ENCODE results near the gene ZNF565. TPM values are rescaled to one million over a fixed set of nuclear protein-coding genes. Genes with fewer than 3 reads are reported as not detected.

ZNF565 gene
- 1.0 TPM for polyA plus RNA-seq (2012; ENCODE audit: low read depth, missing spikeins)

DNA sequence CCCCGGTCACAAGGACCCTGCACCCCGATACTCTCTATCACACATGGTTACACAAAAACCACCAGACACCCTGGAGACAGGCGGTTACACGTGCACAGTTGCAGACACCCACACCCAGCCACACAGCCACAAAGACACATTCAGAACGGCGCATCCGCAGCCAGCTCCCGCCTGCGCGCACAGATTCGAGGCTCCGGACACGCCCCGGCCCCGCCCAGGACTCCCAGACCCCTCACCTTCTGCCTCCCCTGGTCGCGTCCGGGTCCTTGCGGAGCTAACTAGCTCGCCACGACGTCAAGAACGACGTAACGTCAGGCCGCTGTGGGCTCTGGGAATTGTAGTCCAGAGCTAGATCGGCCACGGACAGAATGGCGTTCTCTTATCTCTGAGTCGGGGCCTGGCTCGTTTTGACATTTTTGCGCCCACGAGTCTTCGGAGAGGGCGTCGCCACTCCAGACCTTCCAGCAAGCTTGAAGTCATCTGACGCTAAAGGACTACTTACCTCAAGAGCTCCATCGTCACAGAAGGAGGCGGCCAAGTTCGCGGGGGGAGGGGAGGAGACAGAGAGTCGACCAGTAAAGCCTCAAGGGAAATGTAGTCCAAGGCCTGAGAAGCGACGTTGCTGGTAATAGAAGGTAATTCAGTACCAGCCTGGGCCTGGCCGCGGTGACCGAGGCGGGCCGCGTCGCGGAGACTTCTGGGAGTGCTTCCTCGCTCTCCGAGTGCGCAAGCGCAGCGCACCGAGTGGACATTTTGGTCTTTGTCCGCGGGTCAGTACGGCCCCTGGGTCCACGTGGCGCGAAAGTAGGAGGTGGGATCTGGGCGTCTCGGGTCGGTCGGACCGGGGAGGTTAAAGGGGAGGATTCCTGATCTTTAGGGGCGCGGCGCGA is at the start of gene ZNF565, which contains the start of gene ZNF146:
Gene ZNF565, minus strand, starts transcription at position 280 of the 890 bp plus-strand sequence. CDS start 12,680 bp downstream, outside the sequence.
Gene ZNF146, plus strand, starts transcription at position 721 of the 890 bp plus-strand sequence. CDS start 21,335 bp downstream, outside the sequence.
- DNase-seq (ENCODE audit: insufficient read length, low spot score) (peak; percentile 85), FAIRE-seq (peak; percentile 97)
- TF ChIP-seq SPI1 (IDR thresholded peaks at IDR 0.05; ENCODE audit: low read depth, low read length), result 0 out of 2 replicates have a peak, but pooled peaks have one; percentile 13
- peak; percentile 85 for TF ChIP-seq POLR2A (IDR thresholded peaks at IDR 0.05; ENCODE audit: low read depth, low read length)
- peak; percentile 91 for TF ChIP-seq POLR2AphosphoS5 (IDR thresholded peaks at IDR 0.05; ENCODE audit: low read depth, low read length)
- peak; percentile 48 for TF ChIP-seq TAF1 (IDR thresholded peaks at IDR 0.05; ENCODE audit: low read depth, low read length)
- no peak for TF ChIP-seq PAX5 (IDR thresholded peaks at IDR 0.05; ENCODE audit: insufficient read depth, low read length, severe bottlenecking)
- TF ChIP-seq POU2F2 (IDR thresholded peaks at IDR 0.05; ENCODE audit: low read depth, low read length), result 0 out of 2 replicates have a peak, but pooled peaks have one; percentile 7

DNA sequence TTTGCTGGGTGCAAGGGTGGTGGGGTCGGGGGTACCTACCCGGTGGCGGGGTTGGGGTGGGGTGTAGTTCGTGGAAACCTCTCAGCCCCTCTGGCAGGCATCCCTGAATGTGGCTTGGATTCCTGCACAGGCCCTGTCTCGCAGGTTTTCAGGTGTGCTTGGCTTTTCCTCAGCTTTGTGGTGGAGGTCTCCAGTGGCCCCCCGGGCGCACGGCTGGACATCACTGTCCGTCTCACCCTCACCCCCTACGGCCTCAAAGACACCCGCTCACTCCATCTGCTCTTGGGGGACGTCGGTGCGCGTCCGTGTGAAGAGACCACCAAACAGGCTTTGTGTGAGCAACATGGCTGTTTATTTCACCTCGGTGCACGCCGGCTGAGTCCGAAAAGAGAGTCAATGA is 44.7 kb upstream of the ZNF565 start:
- TF ChIP-seq SPI1 (IDR thresholded peaks at IDR 0.05; ENCODE audit: low read depth, low read length), result no peak
- no peak for TF ChIP-seq TAF1 (IDR thresholded peaks at IDR 0.05; ENCODE audit: low read depth, low read length)
- TF ChIP-seq PAX5 (IDR thresholded peaks at IDR 0.05; ENCODE audit: insufficient read depth, low read length, severe bottlenecking), result no peak
- no peak for TF ChIP-seq POLR2AphosphoS5 (IDR thresholded peaks at IDR 0.05; ENCODE audit: low read depth, low read length)
- TF ChIP-seq POLR2A (IDR thresholded peaks at IDR 0.05; ENCODE audit: low read depth, low read length), result no peak
- TF ChIP-seq POU2F2 (IDR thresholded peaks at IDR 0.05; ENCODE audit: low read depth, low read length), result no peak
- FAIRE-seq, result no peak
- no peak for DNase-seq (ENCODE audit: insufficient read length, low spot score)

DNA sequence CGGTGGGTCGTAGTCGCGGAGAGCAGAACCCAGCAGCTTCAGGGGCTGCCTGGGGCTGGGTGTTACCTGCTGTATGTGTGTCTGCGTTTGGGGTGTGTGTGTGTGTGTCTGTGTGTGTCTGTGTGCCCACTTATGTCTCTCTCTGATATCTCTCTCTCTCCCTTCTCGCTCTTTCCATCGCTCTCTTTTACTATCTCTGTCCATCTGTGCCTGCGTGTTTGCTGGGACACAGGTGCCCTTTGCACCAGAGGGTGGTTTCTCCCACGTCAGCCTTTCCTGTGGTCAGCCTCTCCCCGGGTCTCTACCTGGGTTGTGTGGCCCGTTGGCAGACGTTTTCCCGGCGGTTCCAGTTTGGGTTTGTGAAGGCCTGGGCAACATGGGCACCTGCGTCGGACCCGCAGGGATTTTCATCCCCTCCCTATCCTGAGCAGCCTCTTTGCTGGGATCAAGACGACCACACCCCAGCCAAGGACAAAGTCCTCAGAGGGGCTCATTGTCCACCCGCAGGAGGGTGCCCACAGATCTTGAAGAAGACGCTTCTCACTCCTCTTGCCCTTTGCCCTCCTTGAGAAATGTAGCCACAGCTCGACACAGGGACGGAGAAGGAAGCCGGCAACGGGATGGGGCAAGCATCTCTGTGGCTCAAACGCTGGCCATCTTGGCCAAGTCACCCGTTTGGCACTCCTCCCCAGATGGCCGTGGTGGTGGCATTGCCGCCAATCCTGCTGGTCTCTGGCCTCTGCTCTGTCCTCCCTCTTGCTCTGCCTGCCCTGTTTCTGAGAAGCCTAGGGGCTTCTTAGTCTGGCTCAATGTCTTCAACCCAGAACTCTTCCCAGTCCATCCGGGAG is 43.8 kb upstream of the ZNF565 start:
- TF ChIP-seq PAX5 (IDR thresholded peaks at IDR 0.05; ENCODE audit: insufficient read depth, low read length, severe bottlenecking) (no peak), TAF1 (IDR thresholded peaks at IDR 0.05; ENCODE audit: low read depth, low read length) (no peak), POLR2A (IDR thresholded peaks at IDR 0.05; ENCODE audit: low read depth, low read length) (no peak), POLR2AphosphoS5 (IDR thresholded peaks at IDR 0.05; ENCODE audit: low read depth, low read length) (no peak), SPI1 (IDR thresholded peaks at IDR 0.05; ENCODE audit: low read depth, low read length) (no peak), POU2F2 (IDR thresholded peaks at IDR 0.05; ENCODE audit: low read depth, low read length) (no peak)
- no peak for DNase-seq (ENCODE audit: insufficient read length, low spot score)
- FAIRE-seq, result no peak

DNA sequence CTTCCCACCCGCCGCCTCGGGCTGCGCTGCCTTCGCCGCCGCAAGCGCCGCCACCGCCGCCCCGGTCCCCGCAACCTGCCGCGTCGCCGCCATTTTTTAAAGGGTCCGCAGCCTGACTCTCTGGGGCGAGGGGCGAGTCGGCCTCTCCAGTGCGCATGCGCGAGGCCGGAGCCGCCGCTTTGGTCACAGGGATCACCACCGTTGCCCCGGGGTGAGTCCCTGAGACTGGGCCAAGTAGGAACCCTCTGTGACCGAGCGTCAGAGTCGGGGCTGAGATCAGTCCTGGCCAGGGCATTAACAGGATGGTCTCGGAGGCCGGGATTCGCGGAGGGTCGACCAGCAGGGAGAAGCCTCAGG is 43.0 kb upstream of the ZNF565 start:
- DNase-seq (ENCODE audit: insufficient read length, low spot score) (no peak), FAIRE-seq (no peak)
- no peak for TF ChIP-seq PAX5 (IDR thresholded peaks at IDR 0.05; ENCODE audit: insufficient read depth, low read length, severe bottlenecking)
- TF ChIP-seq TAF1 (IDR thresholded peaks at IDR 0.05; ENCODE audit: low read depth, low read length), result no peak
- TF ChIP-seq POU2F2 (IDR thresholded peaks at IDR 0.05; ENCODE audit: low read depth, low read length), result no peak
- no peak for TF ChIP-seq SPI1 (IDR thresholded peaks at IDR 0.05; ENCODE audit: low read depth, low read length)
- TF ChIP-seq POLR2AphosphoS5 (IDR thresholded peaks at IDR 0.05; ENCODE audit: low read depth, low read length), result no peak
- TF ChIP-seq POLR2A (IDR thresholded peaks at IDR 0.05; ENCODE audit: low read depth, low read length), result no peak

DNA sequence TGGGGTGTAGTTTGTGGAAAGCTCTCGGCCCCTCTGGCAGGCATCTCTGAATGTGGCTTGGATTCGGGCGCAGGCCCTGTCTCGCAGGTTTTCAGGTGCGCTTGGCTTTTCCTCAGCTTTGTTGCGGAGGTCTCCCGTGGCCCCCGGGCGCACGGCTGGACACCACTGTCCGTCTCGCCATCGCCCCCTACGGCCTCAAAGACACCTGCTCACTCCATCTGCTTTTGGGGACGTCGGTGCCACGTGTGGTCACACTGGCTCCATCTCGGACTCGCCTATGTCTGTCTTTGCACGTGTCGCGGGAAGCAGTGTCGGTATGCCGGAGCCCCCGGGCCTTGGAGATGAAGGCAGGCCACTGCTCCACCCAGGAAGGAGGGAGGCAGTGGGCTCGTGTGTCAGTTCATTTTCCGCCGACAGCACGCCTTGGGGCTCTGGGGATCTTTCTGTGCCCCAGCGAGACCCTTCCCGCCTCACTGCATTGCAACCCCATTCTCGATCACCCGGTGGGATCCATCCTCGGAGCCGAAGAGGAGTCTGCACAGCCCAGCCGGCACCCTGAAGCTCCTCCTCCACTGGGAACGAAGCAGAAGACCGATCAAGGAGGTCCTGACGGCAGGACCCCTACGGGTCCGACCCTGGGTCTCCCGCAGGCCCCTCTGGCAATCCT is 42.5 kb upstream of the ZNF565 start:
- TF ChIP-seq POU2F2 (IDR thresholded peaks at IDR 0.05; ENCODE audit: low read depth, low read length) (no peak), POLR2A (IDR thresholded peaks at IDR 0.05; ENCODE audit: low read depth, low read length) (no peak), SPI1 (IDR thresholded peaks at IDR 0.05; ENCODE audit: low read depth, low read length) (no peak), TAF1 (IDR thresholded peaks at IDR 0.05; ENCODE audit: low read depth, low read length) (no peak), PAX5 (IDR thresholded peaks at IDR 0.05; ENCODE audit: insufficient read depth, low read length, severe bottlenecking) (no peak), POLR2AphosphoS5 (IDR thresholded peaks at IDR 0.05; ENCODE audit: low read depth, low read length) (no peak)
- DNase-seq (ENCODE audit: insufficient read length, low spot score) (no peak), FAIRE-seq (no peak)

DNA sequence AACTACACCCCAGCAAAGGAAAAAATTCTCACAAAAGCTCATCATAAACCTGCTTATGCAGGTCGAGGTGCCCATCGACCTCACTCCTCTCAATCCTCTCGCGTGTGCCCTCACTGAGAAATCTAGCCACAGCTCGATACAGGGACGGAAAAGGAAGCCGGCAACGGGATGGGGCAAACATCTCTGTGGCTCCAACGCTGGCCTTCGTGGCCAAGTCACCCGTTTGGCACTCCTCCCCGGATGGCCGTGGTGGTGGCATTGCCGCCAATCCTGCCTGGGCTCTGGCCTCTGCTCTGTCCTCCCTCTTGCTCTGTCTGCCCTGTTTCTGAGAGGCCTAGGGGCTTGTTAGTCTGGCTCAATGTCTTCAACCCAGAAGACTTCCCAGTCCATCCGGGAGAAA is 41.6 kb upstream of the ZNF565 start:
- TF ChIP-seq POU2F2 (IDR thresholded peaks at IDR 0.05; ENCODE audit: low read depth, low read length) (no peak), POLR2A (IDR thresholded peaks at IDR 0.05; ENCODE audit: low read depth, low read length) (no peak), TAF1 (IDR thresholded peaks at IDR 0.05; ENCODE audit: low read depth, low read length) (no peak), POLR2AphosphoS5 (IDR thresholded peaks at IDR 0.05; ENCODE audit: low read depth, low read length) (no peak), PAX5 (IDR thresholded peaks at IDR 0.05; ENCODE audit: insufficient read depth, low read length, severe bottlenecking) (no peak), SPI1 (IDR thresholded peaks at IDR 0.05; ENCODE audit: low read depth, low read length) (no peak)
- no peak for FAIRE-seq
- DNase-seq (ENCODE audit: insufficient read length, low spot score), result no peak

DNA sequence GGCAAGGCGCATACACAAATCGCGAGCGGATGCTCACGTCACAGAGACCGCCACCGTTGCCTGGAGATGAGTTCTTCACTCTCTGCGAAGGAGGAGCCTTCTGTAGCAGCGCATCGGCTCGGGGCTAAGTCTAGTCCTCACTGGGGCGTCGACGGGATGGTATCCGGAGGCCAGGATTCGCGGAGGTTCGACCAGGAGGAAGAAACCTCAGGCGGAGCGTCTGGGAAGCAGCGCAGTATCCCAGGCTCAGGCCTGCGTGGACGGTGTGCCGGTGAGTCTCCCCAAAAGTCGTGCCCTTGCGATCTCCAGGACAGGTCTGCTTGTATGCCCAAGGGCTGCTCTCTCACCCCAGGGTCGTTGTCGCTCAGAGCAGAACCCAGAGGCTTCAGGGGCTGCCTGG is 40.9 kb upstream of the ZNF565 start:
- DNase-seq (ENCODE audit: insufficient read length, low spot score) (no peak), FAIRE-seq (no peak)
- TF ChIP-seq SPI1 (IDR thresholded peaks at IDR 0.05; ENCODE audit: low read depth, low read length) (no peak), POLR2AphosphoS5 (IDR thresholded peaks at IDR 0.05; ENCODE audit: low read depth, low read length) (no peak), POLR2A (IDR thresholded peaks at IDR 0.05; ENCODE audit: low read depth, low read length) (no peak), TAF1 (IDR thresholded peaks at IDR 0.05; ENCODE audit: low read depth, low read length) (no peak), PAX5 (IDR thresholded peaks at IDR 0.05; ENCODE audit: insufficient read depth, low read length, severe bottlenecking) (no peak), POU2F2 (IDR thresholded peaks at IDR 0.05; ENCODE audit: low read depth, low read length) (no peak)

DNA sequence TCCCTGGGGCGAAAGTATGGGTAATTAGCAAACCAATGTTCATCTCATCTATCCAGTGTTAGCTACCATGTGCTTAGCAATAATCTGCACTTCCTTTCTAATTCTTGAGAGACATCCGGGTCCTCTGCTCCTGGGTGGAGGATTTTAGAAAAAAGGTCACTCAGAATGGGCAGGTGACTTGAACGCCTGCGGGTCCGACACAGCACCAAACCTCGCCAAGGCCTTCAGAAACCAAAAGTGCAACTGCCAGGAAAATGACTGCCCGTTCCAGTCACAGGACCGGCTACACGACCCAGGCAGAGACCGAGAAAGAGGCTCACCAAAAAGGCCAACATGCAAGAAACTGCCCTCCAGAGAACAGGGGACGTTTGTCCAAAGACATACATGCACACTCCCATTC is 40.4 kb upstream of the ZNF565 start:
- FAIRE-seq, result no peak
- DNase-seq (ENCODE audit: insufficient read length, low spot score), result no peak
- TF ChIP-seq TAF1 (IDR thresholded peaks at IDR 0.05; ENCODE audit: low read depth, low read length) (no peak), POLR2A (IDR thresholded peaks at IDR 0.05; ENCODE audit: low read depth, low read length) (no peak), POLR2AphosphoS5 (IDR thresholded peaks at IDR 0.05; ENCODE audit: low read depth, low read length) (no peak), PAX5 (IDR thresholded peaks at IDR 0.05; ENCODE audit: insufficient read depth, low read length, severe bottlenecking) (no peak), SPI1 (IDR thresholded peaks at IDR 0.05; ENCODE audit: low read depth, low read length) (no peak), POU2F2 (IDR thresholded peaks at IDR 0.05; ENCODE audit: low read depth, low read length) (no peak)

All from GM12891 (cell line).